GM23248 (cell line): ENCODE results near the gene TULP4. TPM values are rescaled to one million over a fixed set of nuclear protein-coding genes. Genes with fewer than 3 reads are reported as not detected.

ENCODE experiments used
- DNase-seq: peaks from one replicate; pipeline ENCODE4 v3.0.0-alpha.2; 2015
- H2AFZ ChIP-seq: fragments of 200-600 bp; sonication (generic); 2 replicates; pipeline ENCODE4 v1.6.1; 2016; ENCODE audit warnings: antibody characterized with exemption
- H3F3A ChIP-seq: fragments of 200-600 bp; sonication (generic); 2 replicates; pipeline ENCODE4 v1.6.1; 2016; ENCODE audit warnings: mild to moderate bottlenecking, antibody characterized with exemption, mixed run types; ENCODE audit not compliant: insufficient read depth
- H3K27ac ChIP-seq: fragments of 200-600 bp; sonication (generic); 2 replicates; pipeline ENCODE4 v1.5.1; 2016; ENCODE audit warnings: mild to moderate bottlenecking
- H3K27me3 ChIP-seq: fragments of 200-600 bp; sonication (generic); replicated peaks from 2 replicates; pipeline ENCODE4 v1.6.1; 2016; ENCODE audit warnings: mild to moderate bottlenecking; ENCODE audit not compliant: insufficient read depth
- H3K36me3 ChIP-seq: fragments of 200-600 bp; sonication (generic); 2 replicates; pipeline ENCODE4 v1.6.1; 2016; ENCODE audit warnings: low read depth, mild to moderate bottlenecking
- H3K4me1 ChIP-seq: fragments of 200-600 bp; sonication (generic); 2 replicates; pipeline ENCODE4 v1.6.1; 2016; ENCODE audit warnings: mild to moderate bottlenecking; ENCODE audit not compliant: insufficient read depth
- H3K4me2 ChIP-seq: fragments of 200-600 bp; sonication (generic); one replicate; pipeline ENCODE4 v1.6.1; 2016; ENCODE audit warnings: mild to moderate bottlenecking; ENCODE audit not compliant: unreplicated experiment
- H3K4me3 ChIP-seq: fragments of 200-600 bp; sonication (generic); 2 replicates; pipeline ENCODE4 v1.5.1; 2016; ENCODE audit warnings: mild to moderate bottlenecking
- H3K79me2 ChIP-seq: fragments of 200-600 bp; sonication (generic); 2 replicates; pipeline ENCODE4 v1.6.1; 2016; ENCODE audit warnings: mild to moderate bottlenecking; ENCODE audit not compliant: insufficient read depth
- H3K9ac ChIP-seq: fragments of 200-600 bp; sonication (generic); 2 replicates; pipeline ENCODE4 v1.6.1; 2016; ENCODE audit warnings: mild to moderate bottlenecking
- H3K9me2 ChIP-seq: fragments of 200-600 bp; sonication (generic); 2 replicates; pipeline ENCODE4 v1.6.1; 2016; ENCODE audit warnings: mixed run types, mild to moderate bottlenecking, moderate library complexity; ENCODE audit not compliant: insufficient read depth
- H3K9me3 ChIP-seq: fragments of 200-600 bp; sonication (generic); one replicate; pipeline ENCODE4 v1.6.1; 2017; ENCODE audit warnings: low read depth
- H4K20me1 ChIP-seq: fragments of 200-600 bp; sonication (generic); 2 replicates; pipeline ENCODE4 v1.6.0; 2016; ENCODE audit not compliant: insufficient read depth
- EZH2 ChIP-seq: fragments of 200-600 bp; sonication (generic); IDR thresholded peaks from 2 replicates; pipeline ENCODE4 v1.6.1; 2018; ENCODE audit warnings: antibody characterized with exemption, mild to moderate bottlenecking; ENCODE audit not compliant: insufficient read depth, poor library complexity, severe bottlenecking
- EZH2phosphoT487 ChIP-seq: fragments of 200-600 bp; sonication (generic); IDR thresholded peaks from 2 replicates; pipeline ENCODE4 v1.6.1; 2018; ENCODE audit warnings: antibody characterized with exemption, moderate library complexity, mild to moderate bottlenecking, low read depth; ENCODE audit not compliant: insufficient read depth
- WGBS, 2 experiments: methylation state at CpG; one replicate each; pipeline ENCODE4 v1.1.6; 2015 to 2017; ENCODE audit warnings: low lambda C conversion rate in 2 of 2, low coverage in 1 of 2; ENCODE audit errors: missing lambda C conversion rate in 2 of 2; 5-methylcytosine and 5-hydroxymethylcytosine counted together
- in situ Hi-C: fragments of 300-500 bp; cut with MboI; formaldehyde crosslinking; loops from 2 replicates; pipeline ENCODE4 v1.15.0; 2020
- polyA plus RNA-seq: library from polyadenylated mRNA; unstranded; fragments of >200 nt; fragmentation: Nextera tagmentation; extraction: Ambion mirVana; gene quantifications from 2 replicates; pipeline ENCODE4 v1.2.1, GENCODE V29; 2016
- total RNA-seq: library from RNA; depleted of rRNA; stranded (reverse); fragments of >200 nt; shearing (Covaris generic); gene quantifications from 2 replicates; pipeline ENCODE4 v1.2.3, GENCODE V29; 2014

Gene TULP4
- total and polyA plus RNA-seq, 2 experiments from 2014 or later = 21.5 to 38.7 TPM

DNA sequence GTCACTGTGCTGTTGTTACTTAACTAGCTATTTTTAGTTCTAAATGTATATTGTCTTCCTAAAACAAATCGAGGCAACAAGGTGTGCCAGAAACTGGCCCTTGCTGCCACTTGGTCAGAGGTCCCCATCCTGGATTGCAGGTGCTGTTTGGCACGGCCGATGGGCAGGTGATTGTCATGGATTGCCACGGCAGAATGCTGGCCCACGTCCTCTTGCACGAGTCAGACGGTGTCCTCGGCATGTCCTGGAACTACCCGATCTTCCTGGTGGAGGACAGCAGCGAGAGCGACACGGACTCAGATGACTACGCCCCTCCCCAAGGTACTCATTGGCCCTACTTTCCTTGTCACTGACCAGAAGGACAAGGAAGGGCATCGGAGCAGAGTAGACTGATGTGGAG lies 136.6 kb downstream of the TULP4 start:
- DNase-seq = no peak
- Histone ChIP-seq H3K9ac (no peak overlapping the region), H3K9me3 (no peaks in the 10 kb centered on the region), H4K20me1 (no peaks in the 10 kb centered on the region), H3F3A (no peaks in the 10 kb centered on the region), H3K27ac (no peak overlapping the region), H3K4me3 (no peak overlapping the region), H3K27me3 (no peaks in the 10 kb centered on the region), H2AFZ (no peak overlapping the region), H3K9me2 (no peaks in the 10 kb centered on the region), H3K36me3 (no peaks in the 10 kb centered on the region), H3K4me1 (no peaks in the 10 kb centered on the region), H3K4me2 (no peak overlapping the region), H3K79me2 (no peaks in the 10 kb centered on the region)
- in situ Hi-C loops = no loop called here
- no peak for TF ChIP-seq EZH2
- TF ChIP-seq EZH2phosphoT487 = no peak
- WGBS, 2 experiments = 97% methylated on average over 14 of the region's 14 CpGs

DNA sequence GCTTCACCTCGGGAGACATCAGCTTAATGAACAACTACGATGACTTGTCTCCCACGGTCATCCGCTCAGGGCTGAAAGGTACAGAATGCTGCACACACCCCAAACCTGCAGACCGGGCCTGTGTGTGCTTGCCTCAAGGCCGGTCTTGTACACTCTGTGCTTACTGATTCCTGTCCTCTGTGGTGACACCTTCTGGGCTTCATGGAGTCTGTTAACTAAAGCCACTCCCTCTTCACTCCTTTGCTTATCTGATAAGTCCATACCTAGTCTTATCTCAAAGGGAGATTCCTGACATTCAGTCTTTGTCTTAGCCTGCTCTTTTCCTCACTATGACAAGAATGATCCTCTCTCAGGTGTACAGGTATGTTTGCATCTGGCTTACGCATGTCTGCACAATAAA lies 139.9 kb downstream of the TULP4 start:
- H3K4me1 ChIP-seq = no peaks in the 10 kb centered on the region
- H3K36me3 ChIP-seq = 0 out of 2 replicates have a peak, but pooled peaks cover 5% of the 10 kb centered on the region
- in situ Hi-C loops = no loop called here
- H3K9ac ChIP-seq = no peak overlapping the region
- no peaks in the 10 kb centered on the region for H3K9me2 ChIP-seq
- no peaks in the 10 kb centered on the region for H4K20me1 ChIP-seq
- no peak overlapping the region for H3K27ac ChIP-seq
- no peaks in the 10 kb centered on the region for H3F3A ChIP-seq
- H3K4me2 ChIP-seq = no peak overlapping the region
- DNase-seq = no peak
- H3K9me3 ChIP-seq = no peaks in the 10 kb centered on the region
- no peak overlapping the region for H3K4me3 ChIP-seq
- no peaks in the 10 kb centered on the region for H3K27me3 ChIP-seq
- TF ChIP-seq EZH2 (no peak), EZH2phosphoT487 (no peak)
- no peak overlapping the region for H2AFZ ChIP-seq
- WGBS, 2 experiments = 78 to 84% methylated on average over 7 of the region's 7 CpGs
- no peaks in the 10 kb centered on the region for H3K79me2 ChIP-seq

DNA sequence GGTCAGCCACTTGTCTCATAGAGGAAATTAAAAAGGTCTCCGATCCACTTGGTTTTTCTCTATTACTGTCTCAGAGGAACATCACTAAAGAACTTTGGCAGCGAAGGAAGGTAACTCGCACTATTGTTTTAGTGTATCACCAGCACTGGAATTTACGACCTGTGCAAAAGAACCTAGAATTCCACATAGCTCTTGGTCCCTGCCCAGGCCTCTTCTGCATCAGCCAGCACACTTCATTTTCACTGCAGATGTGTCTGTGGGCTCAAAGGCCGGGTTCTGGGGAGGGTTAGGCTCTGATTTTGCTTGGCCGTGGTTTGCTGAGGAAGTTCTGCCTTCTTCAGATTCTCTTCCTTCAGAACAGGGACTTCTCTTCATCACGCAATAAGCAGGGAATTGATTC lies 144.9 kb downstream of the TULP4 start:
- no peak overlapping the region for H3K9ac ChIP-seq
- peaks cover 10% of the 10 kb centered on the region; the same call in 1 of the 2 replicates for H3K36me3 ChIP-seq
- no peak overlapping the region for H3K4me2 ChIP-seq
- 91% methylated on average over 7 of the region's 7 CpGs for WGBS, 2 experiments
- no peaks in the 10 kb centered on the region for H4K20me1 ChIP-seq
- in situ Hi-C loops = no loop called here
- no peaks in the 10 kb centered on the region for H3K9me2 ChIP-seq
- H3F3A ChIP-seq = peaks cover 20% of the 10 kb centered on the region; the same call in 1 of the 2 replicates
- DNase-seq = no peak
- H3K27ac ChIP-seq = no peak overlapping the region
- peaks cover 9% of the 10 kb centered on the region; the same call in 1 of the 2 replicates for H3K4me1 ChIP-seq
- no peak overlapping the region for H2AFZ ChIP-seq
- no peaks in the 10 kb centered on the region for H3K9me3 ChIP-seq
- no peak overlapping the region for H3K4me3 ChIP-seq
- TF ChIP-seq EZH2phosphoT487 (no peak), EZH2 (no peak)
- H3K79me2 ChIP-seq = no peaks in the 10 kb centered on the region
- no peaks in the 10 kb centered on the region for H3K27me3 ChIP-seq

DNA sequence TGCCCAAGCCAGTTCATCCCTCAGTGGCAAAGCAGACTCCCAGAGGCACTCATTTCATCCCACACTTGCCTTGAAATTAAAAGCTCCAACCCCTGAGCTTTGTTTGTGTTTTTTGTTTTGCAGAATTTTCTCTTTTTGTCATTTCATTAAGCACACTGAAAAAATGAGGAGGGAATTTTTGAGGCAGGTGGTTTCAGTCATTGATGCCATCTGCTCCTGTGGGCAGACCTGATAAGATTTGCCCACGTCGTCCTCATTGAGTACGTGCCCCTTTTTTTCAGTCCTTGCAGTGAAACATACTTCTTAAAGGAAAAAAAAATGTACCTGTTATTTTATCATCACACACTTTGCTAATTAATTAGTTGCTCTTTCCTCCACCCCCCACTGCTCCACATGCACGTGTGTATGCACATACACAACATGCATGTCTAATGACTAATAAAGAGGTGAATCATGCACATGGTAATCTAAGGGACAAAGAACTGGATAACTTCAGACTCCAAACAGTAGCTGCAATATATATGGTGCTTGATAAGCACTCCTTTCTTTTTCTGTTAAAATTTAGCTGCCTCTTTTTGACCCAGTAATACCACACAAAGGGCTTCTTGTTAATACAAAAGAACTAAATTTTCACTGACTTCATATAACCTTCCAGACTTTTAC lies 145.5 kb downstream of the TULP4 start:
- peak; percentile 50 for DNase-seq
- Histone ChIP-seq H3K4me3 (no peak overlapping the region), H3F3A (peaks cover 21% of the 10 kb centered on the region; the same call in 1 of the 2 replicates), H3K27me3 (no peaks in the 10 kb centered on the region), H4K20me1 (no peaks in the 10 kb centered on the region), H2AFZ (no peak overlapping the region), H3K4me2 (no peak overlapping the region), H3K9me3 (no peaks in the 10 kb centered on the region), H3K9ac (no peak overlapping the region), H3K79me2 (no peaks in the 10 kb centered on the region), H3K36me3 (peaks cover 10% of the 10 kb centered on the region; the same call in 1 of the 2 replicates), H3K4me1 (peaks cover 9% of the 10 kb centered on the region; the same call in 1 of the 2 replicates), H3K9me2 (no peaks in the 10 kb centered on the region), H3K27ac (no peak overlapping the region)
- TF ChIP-seq EZH2 = no peak
- no peak for TF ChIP-seq EZH2phosphoT487
- in situ Hi-C loops = no loop called here
- 70 to 76% methylated on average over 4 of the region's 4 CpGs for WGBS, 2 experiments
